K562 (cell line): ENCODE data around the gene DCP1B. TPM values are rescaled to one million over a fixed set of nuclear protein-coding genes. Genes with fewer than 3 reads are reported as not detected.

Experiments
- ATAC-seq: fragments of 200-7000 bp; cut with Tn5 transposase; 3 replicates; pipeline ENCODE4 v1.9.1; 2020; ENCODE audit warnings: moderate library complexity
- BruUV-seq: library from RNA; stranded (reverse); fragments of 400-500 nt; replicated peaks from 2 replicates; lab custom pipeline; 2021; lab: Mats Ljungman, UMichigan
- CTCF ChIA-PET: fragments of 300-600 bp; formaldehyde crosslinking; extraction: SDS; loops from one replicate; lab custom pipeline; 2021; ENCODE audit warnings: low intra/inter-chr PET ratio; lab: Yijun Ruan, JAX
- POLR2A ChIA-PET: fragments of 300-600, 350-650 bp; sonication (Branson Sonifier 250); formaldehyde crosslinking; extraction: SDS; loops from one replicate; lab custom pipeline; 2021; ENCODE audit warnings: antibody characterized with exemption, inconsistent platforms; lab: Yijun Ruan, JAX
- DNase-seq, 4 experiments: peaks; one replicate each; pipeline versions ENCODE4 v3.0.0 to v3.0.0-alpha.2; 2011 to 2018; ENCODE audit warnings: low spot score in 3 of 4, mixed read lengths in 3 of 4; ENCODE audit errors: extremely low read depth in 1 of 4
- FAIRE-seq: peaks from 2 replicates; lab custom pipeline; 2011; peaks lifted over from hg19 to GRCh38; lab: Jason Lieb, UNC
- H2AFZ ChIP-seq: 2 replicates; pipeline ENCODE4 v1.6.0; 2011; ENCODE audit warnings: low read depth, low read length, control low read depth, inconsistent platforms
- H3K27ac ChIP-seq: fragments of 200-600 bp; 3 replicates; pipeline ENCODE4 v1.8.0; 2011; ENCODE audit warnings: low read depth, mild to moderate bottlenecking, control low read depth, inconsistent platforms, low read length, moderate library complexity, mixed read lengths; ENCODE audit errors: extremely low read depth
- H3K27me3 ChIP-seq, 2 experiments: fragments of 300-600 bp in 1 of 2; 2 replicates in 1 of 2; 3 replicates in 1 of 2; pipeline versions ENCODE4 v1.6.0 to v1.8.0; 2011; ENCODE audit warnings: inconsistent platforms in 2 of 2, low read length in 2 of 2, mild to moderate bottlenecking in 1 of 2, mixed read lengths in 1 of 2, moderate library complexity in 1 of 2; ENCODE audit not compliant: control insufficient read depth in 2 of 2, insufficient read depth in 2 of 2
- H3K36me3 ChIP-seq: fragments of 300-600 bp; 3 replicates; pipeline ENCODE4 v1.8.0; 2011; ENCODE audit warnings: mild to moderate bottlenecking, low read length, inconsistent platforms; ENCODE audit not compliant: control insufficient read depth, insufficient read depth
- H3K4me1 ChIP-seq, 2 experiments: fragments of 200-600 bp in 1 of 2; replicated peaks in 1 of 2; 2 replicates in 1 of 2; 3 replicates in 1 of 2; pipeline versions ENCODE4 v1.5.1 to v1.8.0; 2011; ENCODE audit warnings: inconsistent platforms in 2 of 2, low read length in 2 of 2, mild to moderate bottlenecking in 1 of 2, mixed read lengths in 1 of 2, moderate library complexity in 1 of 2; ENCODE audit not compliant: control insufficient read depth in 2 of 2, insufficient read depth in 2 of 2
- H3K4me2 ChIP-seq: 2 replicates; pipeline ENCODE4 v1.6.1; 2011; ENCODE audit warnings: low read length, control low read depth, inconsistent platforms, mixed read lengths; ENCODE audit not compliant: insufficient read depth
- H3K4me3 ChIP-seq: fragments of 200-600 bp; sonication (generic), shearing (Covaris generic); 2 replicates; pipeline ENCODE4 v1.5.1; 2016; ENCODE audit warnings: control low read depth, inconsistent platforms
- H3K79me2 ChIP-seq: fragments of 200-600 bp; 3 replicates; pipeline ENCODE4 v1.8.0; 2011; ENCODE audit warnings: low read length, inconsistent platforms; ENCODE audit not compliant: control insufficient read depth, insufficient read depth
- H3K9ac ChIP-seq, 2 experiments: 2 replicates each; pipeline versions ENCODE4 v1.6.0 to v1.6.1; 2011; ENCODE audit warnings: low read depth in 2 of 2, low read length in 2 of 2, control low read depth in 1 of 2, inconsistent platforms in 1 of 2, mild to moderate bottlenecking in 1 of 2, mixed read lengths in 1 of 2; ENCODE audit not compliant: insufficient read depth in 1 of 2
- H3K9me1 ChIP-seq: one replicate; pipeline ENCODE4 v1.6.0; 2011; ENCODE audit warnings: inconsistent platforms, mild to moderate bottlenecking, low read length, moderate library complexity; ENCODE audit not compliant: control insufficient read depth, insufficient read depth
- H3K9me3 ChIP-seq: replicated peaks from 2 replicates; pipeline ENCODE4 v1.5.1; 2011; ENCODE audit warnings: low read depth, low read length, inconsistent platforms; ENCODE audit not compliant: control insufficient read depth, insufficient read depth
- H4K20me1 ChIP-seq: replicated peaks from 2 replicates; pipeline ENCODE4 v1.6.1; 2011; ENCODE audit warnings: low read length, inconsistent platforms, mixed read lengths; ENCODE audit not compliant: control insufficient read depth, insufficient read depth
- CREBBP ChIP-seq: IDR thresholded peaks from one replicate; pipeline ENCODE4 v1.6.1; 2012; ENCODE audit warnings: low read depth, mild to moderate bottlenecking, control low read depth, inconsistent platforms, low read length
- DIDO1 ChIP-seq: fragments of 450-650 bp; IDR thresholded peaks from 2 replicates; pipeline ENCODE4 v1.6.1; 2016; ENCODE audit warnings: low read depth, missing biosample characterization, missing genetic modification characterization
- ETV6 ChIP-seq, 3 experiments: fragments of 150-350 bp in 1 of 3; sonication (generic) in 1 of 3; formaldehyde crosslinking in 1 of 3; IDR thresholded peaks; 2 replicates each; pipeline versions ENCODE4 v1.6.1 to v1.8.0; 2014 to 2022; ENCODE audit warnings: borderline replicate concordance in 2 of 3, low read depth in 2 of 3, antibody characterized with exemption in 1 of 3, low read length in 1 of 3, mild to moderate bottlenecking in 1 of 3, missing genetic modification reagents in 1 of 3
- NFE2L1 ChIP-seq: fragments of 450-650 bp; IDR thresholded peaks from 2 replicates; pipeline ENCODE4 v1.6.1; 2016; ENCODE audit warnings: missing genetic modification characterization, low read depth, mild to moderate bottlenecking, missing compliant biosample characterization, moderate library complexity, borderline replicate concordance
- RUNX1 ChIP-seq: sonication (generic); IDR thresholded peaks from 2 replicates; pipeline ENCODE4 v1.6.1; 2016; ENCODE audit warnings: antibody characterized with exemption, low read depth
- SIN3A ChIP-seq, 2 experiments: fragments of 150-350 bp in 1 of 2; IDR thresholded peaks; 2 replicates each; pipeline ENCODE4 v1.6.1; 2011 to 2016; ENCODE audit warnings: borderline replicate concordance in 2 of 2, low read depth in 2 of 2, low read length in 2 of 2, mild to moderate bottlenecking in 2 of 2, moderate library complexity in 2 of 2; ENCODE audit not compliant: control insufficient read depth in 1 of 2
- STAG1 ChIP-seq: sonication (generic); formaldehyde crosslinking; IDR thresholded peaks from 2 replicates; pipeline ENCODE4 v1.5.0; 2020; ENCODE audit warnings: missing genetic modification reagents, borderline replicate concordance
- ZBTB7A ChIP-seq: IDR thresholded peaks from 2 replicates; pipeline ENCODE4 v1.6.1; 2011; ENCODE audit warnings: low read depth, mild to moderate bottlenecking, low read length, moderate library complexity, borderline replicate concordance; ENCODE audit not compliant: control insufficient read depth
- ZNF217 ChIP-seq: sonication (generic); formaldehyde crosslinking; IDR thresholded peaks from 2 replicates; pipeline ENCODE4 v1.8.0; 2022; ENCODE audit warnings: mild to moderate bottlenecking, missing genetic modification reagents
- ZNF398 ChIP-seq: fragments of 250-450 bp; sonication (Bioruptor Pico); IDR thresholded peaks from 2 replicates; pipeline ENCODE4 v1.8.0; 2021; ENCODE audit warnings: moderate library complexity, mild to moderate bottlenecking, inconsistent platforms
- WGBS: fragments of 100-300 bp; shearing (Covaris generic); methylation state at CpG from one replicate; pipeline ENCODE4 v1.1.6; 2016; ENCODE audit warnings: low coverage, mixed read lengths; ENCODE audit not compliant: insufficient coverage; ENCODE audit errors: missing lambda C conversion rate; 5-methylcytosine and 5-hydroxymethylcytosine counted together
- in situ Hi-C: fragments of 300-500 bp; cut with MboI; formaldehyde crosslinking; loops from 4 replicates; pipeline ENCODE4 v1.15.0; 2018; ENCODE audit warnings: inconsistent platforms, mixed read lengths
- intact Hi-C: fragments of 100-400 bp; cut with micrococcal nuclease; formaldehyde crosslinking; loops from 2 replicates; pipeline ENCODE4 v1.14.2; 2022
- polyA plus RNA-seq, 8 experiments: library from polyadenylated mRNA; depleted of rRNA in 4 of 8; stranded (reverse) in 5 of 8; unstranded in 3 of 8; fragments of >200 nt; fragmentation: Nextera tagmentation in 2 of 8; fragmentation: Illumina TruSeq in 1 of 8; extraction: Ambion mirVana in 2 of 8; extraction: Trizol in 1 of 8; gene quantifications; 2 replicates each; pipeline versions ENCODE4 v1.2.1 to v1.2.3, GENCODE V29; 2011 to 2014; ENCODE audit warnings: inconsistent platforms in 1 of 8, missing spikeins in 1 of 8
- total RNA-seq, 7 experiments: library from RNA; depleted of rRNA in 6 of 7; stranded (reverse); fragments of >200 nt in 6 of 7; fragmentation: Illumina TruSeq in 2 of 7; extraction: Trizol in 2 of 7; gene quantifications; 2 replicates each; pipeline versions ENCODE4 v1.2.1 to v1.2.3, GENCODE V29; 2011 to 2021; ENCODE audit warnings: low replicate concordance in 1 of 7
- TF ChIP-seq, protein P1 (sequence below): sonication (generic); formaldehyde crosslinking; IDR thresholded peaks from 2 replicates; pipeline ENCODE4 v1.8.0; 2023; ENCODE audit warnings: mild to moderate bottlenecking, missing genetic modification reagents
- TF ChIP-seq, protein P2 (sequence below): fragments of 250-450 bp; sonication (Bioruptor Pico); IDR thresholded peaks from 2 replicates; pipeline ENCODE4 v1.8.0; 2022; ENCODE audit warnings: inconsistent platforms
- TF ChIP-seq, protein P3 (sequence below): sonication (generic); formaldehyde crosslinking; IDR thresholded peaks from 2 replicates; pipeline ENCODE4 v1.8.0; 2022; ENCODE audit warnings: mild to moderate bottlenecking, missing genetic modification reagents, borderline replicate concordance

The DCP1B gene
- total and polyA plus RNA-seq, 9 of the 15 experiments (the other 6 are each of a cell fraction or from before 2014, with no cell fraction given): 0.83 to 7.3 (median 3.4) TPM

DNA sequence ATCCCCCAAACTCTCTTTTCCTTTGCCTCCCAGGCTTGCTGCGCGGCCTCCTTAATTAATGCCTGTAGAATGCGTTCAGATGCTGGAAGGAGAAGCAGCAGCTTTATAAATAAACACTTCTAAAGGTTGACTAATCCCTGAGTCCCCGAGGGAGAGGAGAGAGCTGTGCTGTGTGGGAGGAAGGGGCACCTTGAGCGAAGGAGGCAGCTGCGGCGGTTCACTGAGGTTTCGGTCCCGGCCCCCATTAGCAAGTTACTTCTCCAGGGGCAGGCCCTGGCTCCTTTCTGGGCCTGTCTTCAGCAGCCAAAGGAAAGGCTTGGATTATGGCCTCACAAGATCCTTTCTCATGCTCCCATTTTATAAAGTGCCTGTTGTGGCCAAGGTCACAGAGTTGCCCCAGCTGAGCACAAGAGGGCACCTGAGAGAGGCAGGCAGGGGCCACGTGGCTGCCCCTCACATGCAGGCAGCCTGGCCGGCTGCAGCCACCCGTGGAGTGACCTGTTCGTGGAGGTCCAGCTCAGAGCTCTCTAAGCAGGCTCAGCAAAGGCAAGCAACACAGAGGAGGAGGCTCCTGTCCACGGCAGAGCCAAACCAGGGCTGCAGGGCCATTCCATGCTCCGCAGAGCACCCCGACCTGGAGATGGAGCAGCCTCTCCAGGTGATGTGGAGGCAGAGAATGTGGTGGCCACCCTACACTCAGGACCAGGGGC lies 70.8 kb downstream of the DCP1B start:
- no peak for FAIRE-seq
- no peaks in the 10 kb centered on the region for H4K20me1 ChIP-seq
- H3K9ac ChIP-seq: no peak overlapping the region
- ChIA-PET CTCF (no interaction called here), POLR2A (no interaction called here)
- 31% methylated on average over 8 of the region's 16 CpGs for WGBS
- H2AFZ ChIP-seq: no peak overlapping the region
- no peak overlapping the region for H3K4me2 ChIP-seq
- no TSS peak for BruUV-seq
- no peaks in the 10 kb centered on the region for H3K9me3 ChIP-seq
- H3K27me3 ChIP-seq: peaks cover 0 to 27% of the 10 kb centered on the region in 2 experiments; a peak in 2 of 5 replicates
- no peaks in the 10 kb centered on the region for H3K36me3 ChIP-seq
- no peak overlapping the region for H3K4me3 ChIP-seq
- intact Hi-C loops: no loop called here
- peaks cover 0 to 15% of the 10 kb centered on the region in 2 experiments; a peak in 1 of 5 replicates for H3K4me1 ChIP-seq
- in situ Hi-C loops: no loop called here
- no peak overlapping the region for H3K27ac ChIP-seq
- H3K79me2 ChIP-seq: no peaks in the 10 kb centered on the region
- H3K9me1 ChIP-seq: no peaks in the 10 kb centered on the region
- DNase-seq: no peak
- no peak for ATAC-seq
- TF ChIP-seq ZNF217 (no peak), DIDO1 (no peak), ZNF398 (CRISPR knock-in tag) (no peak), ETV6 (IDR thresholded peaks at IDR 0.05; ENCODE audit: borderline replicate concordance in 1 of 2, low read depth in 2 of 2, low read length in 1 of 2) (no peak), ETV6 (CRISPR knock-in tag; IDR thresholded peaks at IDR 0.05; ENCODE audit: borderline replicate concordance) (no peak), SIN3A (IDR thresholded peaks at IDR 0.05; ENCODE audit: borderline replicate concordance in 2 of 2, control insufficient read depth in 1 of 2, low read depth in 2 of 2, low read length in 2 of 2) (no peak), ZBTB7A (no peak), CREBBP (no peak), NFE2L1 (tag) (no peak), STAG1 (CRISPR knock-in tag) (no peak), RUNX1 (no peak)
- TF ChIP-seq, protein P1, sequence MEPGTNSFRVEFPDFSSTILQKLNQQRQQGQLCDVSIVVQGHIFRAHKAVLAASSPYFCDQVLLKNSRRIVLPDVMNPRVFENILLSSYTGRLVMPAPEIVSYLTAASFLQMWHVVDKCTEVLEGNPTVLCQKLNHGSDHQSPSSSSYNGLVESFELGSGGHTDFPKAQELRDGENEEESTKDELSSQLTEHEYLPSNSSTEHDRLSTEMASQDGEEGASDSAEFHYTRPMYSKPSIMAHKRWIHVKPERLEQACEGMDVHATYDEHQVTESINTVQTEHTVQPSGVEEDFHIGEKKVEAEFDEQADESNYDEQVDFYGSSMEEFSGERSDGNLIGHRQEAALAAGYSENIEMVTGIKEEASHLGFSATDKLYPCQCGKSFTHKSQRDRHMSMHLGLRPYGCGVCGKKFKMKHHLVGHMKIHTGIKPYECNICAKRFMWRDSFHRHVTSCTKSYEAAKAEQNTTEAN: no peak
- TF ChIP-seq, protein P2, sequence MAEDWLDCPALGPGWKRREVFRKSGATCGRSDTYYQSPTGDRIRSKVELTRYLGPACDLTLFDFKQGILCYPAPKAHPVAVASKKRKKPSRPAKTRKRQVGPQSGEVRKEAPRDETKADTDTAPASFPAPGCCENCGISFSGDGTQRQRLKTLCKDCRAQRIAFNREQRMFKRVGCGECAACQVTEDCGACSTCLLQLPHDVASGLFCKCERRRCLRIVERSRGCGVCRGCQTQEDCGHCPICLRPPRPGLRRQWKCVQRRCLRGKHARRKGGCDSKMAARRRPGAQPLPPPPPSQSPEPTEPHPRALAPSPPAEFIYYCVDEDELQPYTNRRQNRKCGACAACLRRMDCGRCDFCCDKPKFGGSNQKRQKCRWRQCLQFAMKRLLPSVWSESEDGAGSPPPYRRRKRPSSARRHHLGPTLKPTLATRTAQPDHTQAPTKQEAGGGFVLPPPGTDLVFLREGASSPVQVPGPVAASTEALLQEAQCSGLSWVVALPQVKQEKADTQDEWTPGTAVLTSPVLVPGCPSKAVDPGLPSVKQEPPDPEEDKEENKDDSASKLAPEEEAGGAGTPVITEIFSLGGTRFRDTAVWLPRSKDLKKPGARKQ (CRISPR knock-in tag): no peak
- TF ChIP-seq, protein P3, sequence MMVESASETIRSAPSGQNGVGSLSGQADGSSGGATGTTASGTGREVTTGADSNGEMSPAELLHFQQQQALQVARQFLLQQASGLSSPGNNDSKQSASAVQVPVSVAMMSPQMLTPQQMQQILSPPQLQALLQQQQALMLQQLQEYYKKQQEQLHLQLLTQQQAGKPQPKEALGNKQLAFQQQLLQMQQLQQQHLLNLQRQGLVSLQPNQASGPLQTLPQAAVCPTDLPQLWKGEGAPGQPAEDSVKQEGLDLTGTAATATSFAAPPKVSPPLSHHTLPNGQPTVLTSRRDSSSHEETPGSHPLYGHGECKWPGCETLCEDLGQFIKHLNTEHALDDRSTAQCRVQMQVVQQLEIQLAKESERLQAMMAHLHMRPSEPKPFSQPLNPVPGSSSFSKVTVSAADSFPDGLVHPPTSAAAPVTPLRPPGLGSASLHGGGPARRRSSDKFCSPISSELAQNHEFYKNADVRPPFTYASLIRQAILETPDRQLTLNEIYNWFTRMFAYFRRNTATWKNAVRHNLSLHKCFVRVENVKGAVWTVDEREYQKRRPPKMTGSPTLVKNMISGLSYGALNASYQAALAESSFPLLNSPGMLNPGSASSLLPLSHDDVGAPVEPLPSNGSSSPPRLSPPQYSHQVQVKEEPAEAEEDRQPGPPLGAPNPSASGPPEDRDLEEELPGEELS (CRISPR knock-in tag): no peak
